Activated CD4-positive, CD25-positive, alpha-beta regulatory T cell treated with anti-CD3 and anti-CD28 coated beads, Interleukin-2, amount 50 U/mL, for 72 hours (primary cell): ENCODE results near the gene SLC24A3.

Experiments
- DNase-seq: peaks from one replicate; pipeline ENCODE4 v3.0.0; 2021

SLC24A3 gene

GRCh38 chr20:19212469-19212815 is at the start of gene SLC24A3:
SLC24A3 (plus strand) TSS chr20:19212642.
- no peak for DNase-seq

- no peak for DNase-seq
These were observed 42.3 kb upstream of the SLC24A3 start for GRCh38 chr20:19170148-19170547.

GRCh38 chr20:19172637-19173036 is 39.8 kb upstream of the SLC24A3 start:
- no peak for DNase-seq

GRCh38 chr20:19176470-19177052 is 35.9 kb upstream of the SLC24A3 start:
- no peak for DNase-seq

DNA sequence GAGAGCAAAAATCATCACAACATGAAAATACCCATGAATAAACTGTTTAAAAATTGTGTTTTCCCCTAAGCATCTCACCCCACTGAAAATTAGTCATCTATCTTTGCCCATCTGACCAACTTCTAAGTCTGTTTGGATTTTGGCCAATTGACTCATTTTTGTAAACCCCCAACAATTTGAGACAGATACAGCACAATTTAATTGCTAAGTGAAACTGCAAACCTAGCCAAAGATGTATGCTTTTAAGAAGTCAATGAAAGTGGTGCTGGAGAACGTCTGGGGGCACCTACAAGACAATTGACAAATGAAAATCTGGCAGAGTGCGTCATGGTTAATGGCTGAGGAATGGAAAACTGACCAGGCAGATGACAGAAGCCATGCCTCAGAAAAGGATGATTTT is 30.9 kb upstream of the SLC24A3 start:
- DNase-seq: no peak

DNA sequence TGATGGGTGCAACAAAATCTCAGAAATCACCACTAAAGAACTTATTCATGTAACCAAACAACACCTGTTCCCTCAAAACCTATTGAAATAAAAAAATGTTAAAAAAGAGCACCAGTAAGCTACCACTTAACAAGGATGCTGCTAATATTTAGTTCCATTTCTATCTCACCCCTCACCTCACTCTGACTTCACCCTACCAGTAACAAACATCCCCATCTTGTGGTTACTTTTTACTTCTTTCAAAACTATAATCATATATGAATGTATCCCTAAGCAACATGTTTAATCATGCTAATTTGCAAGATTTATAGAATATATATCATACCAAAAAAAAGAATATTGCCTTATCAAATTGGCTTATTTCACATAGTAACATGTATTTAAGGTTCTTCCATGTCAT is 27.4 kb upstream of the SLC24A3 start:
- no peak for DNase-seq

GRCh38 chr20:19193349-19193748 is 19.1 kb upstream of the SLC24A3 start:
- no peak for DNase-seq

- peak; percentile 72 for DNase-seq
These were observed 6.5 kb upstream of the SLC24A3 start for GRCh38 chr20:19205981-19206396.

DNA sequence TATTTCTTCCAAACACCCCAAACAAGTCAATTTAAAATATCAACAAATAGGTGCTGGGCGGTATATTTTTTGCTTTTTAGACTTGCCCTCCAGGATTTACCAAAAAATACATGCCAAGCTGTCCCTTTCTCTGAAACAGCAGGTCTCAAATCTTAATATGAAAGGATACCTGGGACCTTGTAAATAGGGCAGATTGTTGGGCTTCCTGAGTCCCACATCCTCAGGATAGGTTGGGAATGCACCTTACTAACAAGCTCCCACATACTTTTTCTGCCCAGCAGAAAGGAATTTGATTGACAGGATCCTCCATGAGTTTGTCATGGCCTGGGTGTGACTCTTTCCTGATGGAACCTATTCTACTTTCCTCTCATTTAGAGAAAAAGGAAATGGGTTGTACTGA is 4.9 kb upstream of the SLC24A3 start:
- DNase-seq: no peak

GRCh38 chr20:19210391-19211155 is 1.9 kb upstream of the SLC24A3 start:
- DNase-seq: no peak

GRCh38 chr20:19211252-19211651 is 1.2 kb upstream of the SLC24A3 start:
- no peak for DNase-seq

DNA sequence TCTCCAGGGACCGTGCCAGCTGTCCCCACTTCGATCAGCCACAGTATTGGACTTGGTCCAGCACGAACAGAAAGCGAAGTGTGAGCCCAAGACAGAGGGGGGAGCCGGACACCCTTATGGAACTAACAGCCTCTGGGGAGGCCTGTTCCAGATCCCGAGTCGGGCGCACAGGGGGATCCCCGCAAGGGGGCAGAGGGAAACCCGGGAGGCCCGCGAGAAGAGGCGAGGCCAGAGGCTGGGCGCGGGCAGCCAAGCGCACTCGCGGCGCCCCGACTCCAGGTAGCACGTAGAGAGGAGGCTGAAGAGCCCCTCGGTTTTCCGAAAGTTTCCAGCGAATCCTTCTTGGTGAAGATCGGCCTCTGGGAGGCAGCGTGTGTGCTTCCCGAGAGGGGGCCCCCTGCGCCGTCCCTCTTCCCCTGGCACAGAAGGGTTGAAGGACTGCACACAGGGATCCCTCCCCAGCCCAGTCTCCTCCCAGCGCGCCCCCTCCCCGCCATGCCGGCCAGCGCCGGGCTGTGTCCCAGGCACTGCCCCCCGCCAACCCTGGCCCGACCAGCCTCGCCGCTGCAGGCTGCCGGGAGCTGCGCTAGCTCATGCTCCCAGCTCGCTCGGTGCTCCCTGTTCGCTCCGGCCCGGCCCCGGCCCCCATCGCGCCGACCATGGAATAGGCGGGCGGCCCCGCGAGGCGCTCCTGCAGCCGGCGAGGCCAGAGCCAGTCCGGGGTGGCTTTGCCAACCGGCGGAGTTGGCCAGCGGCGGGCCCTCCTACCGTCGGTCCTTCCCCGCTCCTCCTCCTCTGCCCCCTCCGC is 577 bp upstream of the SLC24A3 start:
- DNase-seq: no peak

DNA sequence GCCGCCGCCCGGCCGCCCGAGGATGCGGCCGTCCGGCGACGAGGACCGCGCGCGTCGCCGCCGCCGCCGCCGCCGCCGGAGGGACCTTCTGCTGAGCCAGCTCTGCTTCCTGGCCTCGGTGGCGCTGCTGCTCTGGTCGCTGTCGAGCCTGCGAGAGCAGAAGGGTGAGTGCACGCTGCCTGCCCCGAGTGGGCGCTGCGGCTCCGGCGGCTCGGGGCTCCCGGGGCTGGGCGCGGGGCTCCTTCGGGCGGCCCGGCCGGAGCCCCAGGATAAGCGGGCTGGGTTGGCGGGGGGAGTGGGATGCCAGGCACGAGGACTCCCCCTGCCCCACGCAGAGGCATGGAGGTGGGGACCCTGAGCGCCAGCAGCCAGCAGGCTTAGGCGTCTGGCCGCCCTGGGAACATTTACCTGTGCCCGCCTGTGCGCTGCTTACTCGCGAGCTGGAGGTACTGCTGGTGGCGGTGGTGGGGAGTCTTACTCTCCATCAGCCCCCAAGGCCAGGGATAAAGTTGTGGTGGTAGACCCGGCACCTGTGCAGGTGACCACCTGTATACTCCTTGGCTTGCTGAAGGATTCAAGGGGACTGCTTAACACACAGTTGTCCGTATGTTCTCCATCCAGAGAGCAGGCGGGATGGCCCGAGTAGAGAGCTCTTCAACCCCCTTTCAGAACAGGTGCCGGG is 520 bp downstream of the SLC24A3 start:
- no peak for DNase-seq

DNA sequence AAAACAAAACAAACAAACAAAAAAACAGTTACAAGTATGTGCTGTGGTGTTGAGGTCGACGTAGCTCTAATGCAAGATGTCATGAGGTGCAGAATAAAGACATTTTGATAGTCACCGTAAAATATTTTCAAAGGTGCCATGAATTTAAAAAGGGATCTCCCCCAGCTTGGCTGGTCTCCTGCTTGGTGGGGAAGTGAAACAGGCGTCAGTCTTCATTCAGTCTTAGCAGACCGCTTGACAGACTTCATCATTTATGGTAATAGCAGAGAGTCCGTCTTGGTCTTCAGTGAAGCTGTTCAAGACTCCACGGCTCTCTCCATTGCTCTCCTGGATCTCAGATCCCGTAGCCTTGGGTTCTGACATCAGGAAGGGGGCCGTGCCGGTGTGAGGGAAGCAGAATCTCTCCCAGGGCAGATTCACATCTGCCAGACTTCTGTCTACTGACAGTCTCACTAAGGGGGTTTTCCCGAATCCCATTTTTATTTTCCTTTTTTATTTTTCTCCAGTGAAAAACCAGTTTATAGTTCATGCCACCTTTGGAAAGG is 1.6 kb downstream of the SLC24A3 start:
- no peak for DNase-seq

DNA sequence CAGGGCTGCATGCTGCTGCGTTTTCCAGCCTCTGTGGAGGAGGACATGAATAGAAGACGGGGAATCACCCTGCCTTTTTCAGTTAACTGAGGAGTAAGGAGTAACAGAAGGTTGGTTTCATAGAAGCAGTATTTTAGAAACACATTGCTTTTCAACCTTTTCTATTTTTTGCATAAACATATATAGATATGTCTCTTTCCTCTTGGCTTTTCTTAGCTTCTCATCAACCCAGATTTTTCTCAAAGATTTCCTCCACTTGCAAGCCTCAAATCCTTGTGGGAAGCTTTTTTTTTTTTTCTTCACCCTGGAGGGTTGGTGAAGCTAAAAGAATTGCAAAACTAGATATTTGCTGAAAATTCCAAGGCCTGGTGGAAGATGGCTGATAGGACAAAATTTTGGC is 6.0 kb downstream of the SLC24A3 start:
- no peak for DNase-seq

DNA sequence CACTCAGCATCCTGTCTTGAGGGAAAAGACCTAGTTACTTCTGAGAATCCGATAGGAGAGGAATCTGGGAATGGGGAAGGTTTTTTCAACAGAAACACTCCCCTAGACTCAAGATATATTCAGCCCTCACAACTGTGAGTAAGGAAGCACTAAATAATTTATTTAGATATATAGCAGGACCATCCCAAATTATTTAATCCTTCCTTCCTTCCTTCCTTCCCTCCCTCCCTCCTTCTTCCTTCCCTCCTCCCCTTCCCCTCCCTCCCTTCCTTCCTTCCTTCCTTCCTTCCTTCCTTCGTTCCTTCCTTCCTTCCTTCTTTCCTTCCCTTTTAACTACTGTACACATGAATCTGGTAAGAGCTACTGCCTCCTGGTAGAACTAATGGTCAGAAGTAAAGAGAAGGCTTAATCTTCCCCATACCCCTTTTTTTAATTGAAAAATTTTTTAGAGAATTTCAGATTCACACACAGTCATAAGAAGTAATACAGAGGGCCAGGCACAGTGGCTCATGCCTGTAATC is 10.1 kb downstream of the SLC24A3 start:
- DNase-seq: no peak

DNA sequence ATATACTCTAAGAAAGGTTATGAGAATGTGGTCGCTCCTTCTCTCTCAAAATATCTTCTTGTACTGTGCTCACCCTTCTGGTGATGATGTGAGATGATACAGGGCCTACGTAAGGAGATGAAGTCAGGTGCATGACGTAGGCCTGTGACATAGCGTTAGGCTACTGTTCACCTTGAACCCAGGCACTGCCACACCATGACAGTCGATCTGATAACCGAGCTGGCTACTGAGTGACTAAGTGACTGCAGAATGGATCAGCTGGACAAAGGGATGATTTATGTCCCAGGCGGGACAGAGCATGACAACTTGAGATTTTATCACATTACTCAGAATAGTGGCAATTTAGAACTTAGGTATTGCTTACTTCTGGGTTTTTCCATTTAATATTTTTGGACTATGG is 11.2 kb downstream of the SLC24A3 start:
- DNase-seq: no peak

GRCh38 chr20:19231359-19232035 is 19.1 kb downstream of the SLC24A3 start:
- DNase-seq: no peak

GRCh38 chr20:19232997-19233794 is 20.8 kb downstream of the SLC24A3 start:
- no peak for DNase-seq

GRCh38 chr20:19236371-19237055 is 24.1 kb downstream of the SLC24A3 start:
- no peak for DNase-seq

GRCh38 chr20:19241440-19241839 is 29.0 kb downstream of the SLC24A3 start:
- no peak for DNase-seq
